Stimulated activated CD8-positive, alpha-beta memory T cell treated with anti-CD3 and anti-CD28 coated beads, Interleukin-4, amount 100 ng/mL, for 24 hours (primary cell): Measurements from ENCODE around the gene SLITRK3.
"Not testable (repeated sequence)": the region's sequence is repeated elsewhere in the genome, so short reads cannot be mapped to it uniquely, and the experiment has no call there.

ENCODE experiments used
- DNase-seq: peaks from one replicate; pipeline ENCODE4 v3.0.0-alpha.2; 2020; ENCODE audit warnings: low read depth

Gene SLITRK3

GRCh38 chr3:165191491-165191890 lies 4.7 kb downstream of the SLITRK3 start:
- DNase-seq: no peak

DNA sequence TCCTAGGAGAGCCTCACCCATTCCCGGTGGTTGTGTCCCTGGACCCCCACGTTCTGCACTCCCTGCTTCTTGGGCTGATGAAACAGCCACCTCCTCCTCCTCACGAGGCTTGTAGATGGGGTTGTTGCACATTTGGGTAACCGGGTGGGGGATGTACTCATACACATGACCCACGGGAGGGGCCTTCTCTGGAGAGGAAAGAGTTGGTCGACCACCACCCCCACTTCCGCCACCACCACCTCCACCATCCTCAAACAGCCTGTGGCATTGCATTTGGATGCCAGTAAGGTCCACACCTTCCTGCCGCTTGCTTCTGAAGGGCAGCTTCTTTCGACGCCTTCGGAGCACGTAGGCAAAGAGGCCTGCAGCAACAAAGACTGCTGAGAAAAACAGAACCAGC lies 7.7 kb downstream of the SLITRK3 start:
- DNase-seq: no peak

DNA sequence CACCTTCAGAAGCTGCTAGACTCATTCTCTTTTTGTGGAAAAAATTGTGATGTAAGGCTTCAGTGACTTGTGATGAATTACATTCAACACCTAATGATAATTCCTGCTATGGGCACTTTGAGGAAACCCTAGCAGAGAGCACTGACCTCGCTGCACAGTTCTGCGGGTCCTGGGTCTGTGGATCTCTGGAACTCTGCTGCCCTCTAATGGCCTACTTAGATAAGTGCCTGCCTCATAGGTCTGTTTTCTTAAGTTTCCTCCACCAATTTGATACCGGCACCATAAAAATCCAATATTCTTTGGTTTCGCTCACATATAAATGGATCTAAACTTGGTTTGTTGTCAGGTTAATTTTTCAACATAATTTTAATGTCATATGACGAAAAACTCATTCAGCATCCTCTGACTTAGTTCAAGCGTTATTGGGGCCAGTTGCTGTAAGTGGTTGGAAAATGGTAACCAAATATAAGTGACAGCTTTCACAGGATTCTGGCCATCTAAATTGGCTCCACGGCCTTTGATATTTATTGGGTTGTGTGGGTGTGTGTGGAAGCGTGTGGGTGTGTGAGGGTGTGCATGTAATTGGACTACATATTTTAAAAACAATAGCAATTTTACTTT lies 10.4 kb downstream of the SLITRK3 start:
- no peak for DNase-seq

- DNase-seq: no peak
Observed at GRCh38 chr3:165181556-165181955, 14.6 kb downstream of the SLITRK3 start.

DNA sequence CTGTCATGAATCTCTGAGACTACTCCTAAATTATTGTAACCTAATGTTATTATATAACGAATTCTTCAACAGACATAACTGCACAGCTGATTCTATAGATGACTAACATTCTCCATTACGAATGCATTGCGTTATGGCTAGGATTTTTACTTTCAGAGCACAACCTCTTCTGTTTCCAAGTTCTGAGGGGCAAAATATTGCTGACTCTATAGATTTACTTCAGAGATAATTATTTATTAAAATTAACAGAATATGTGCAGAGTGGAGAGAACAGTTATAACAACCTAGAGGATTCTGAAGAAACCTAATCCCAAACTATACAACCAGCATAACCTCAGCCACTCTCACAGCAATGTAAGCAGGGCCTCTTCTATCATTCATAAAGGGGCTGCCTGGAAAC lies 25.9 kb downstream of the SLITRK3 start:
- DNase-seq: no peak

- DNase-seq: no peak
Observed at GRCh38 chr3:165169368-165169767, 26.8 kb downstream of the SLITRK3 start.

- no peak for DNase-seq
Observed at GRCh38 chr3:165162883-165163282, 33.3 kb downstream of the SLITRK3 start.

- DNase-seq: no peak
Observed at GRCh38 chr3:165159760-165160421, 36.3 kb downstream of the SLITRK3 start.

GRCh38 chr3:165158011-165158410 lies 38.2 kb downstream of the SLITRK3 start:
- no peak for DNase-seq

GRCh38 chr3:165156757-165157420 lies 39.3 kb downstream of the SLITRK3 start:
- DNase-seq: no peak

DNA sequence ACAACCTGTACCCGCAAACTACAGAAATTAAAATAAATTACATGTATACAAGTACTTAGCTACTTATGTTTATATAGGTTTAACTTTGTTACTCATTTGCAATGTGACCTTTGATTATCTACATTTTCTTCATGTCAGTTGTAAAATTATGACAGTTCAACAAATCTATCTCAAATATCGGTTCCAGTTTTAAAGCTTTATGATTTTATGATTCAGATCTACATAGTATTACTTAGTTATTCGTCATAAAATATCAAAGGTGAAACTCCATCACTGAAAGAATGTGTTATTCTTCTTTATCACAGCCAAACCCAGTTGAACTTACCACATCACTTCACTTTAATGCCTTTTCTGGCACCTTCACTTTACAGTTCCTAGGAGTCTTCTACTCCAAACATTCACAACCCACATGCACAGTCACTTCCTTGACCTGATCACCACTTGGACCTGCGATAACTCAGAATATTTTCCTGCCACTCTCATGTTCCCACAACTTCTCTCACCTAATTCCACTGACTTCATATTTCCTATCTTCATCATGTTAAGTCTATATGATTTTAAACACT lies 47.2 kb downstream of the SLITRK3 start:
- no peak for DNase-seq

DNA sequence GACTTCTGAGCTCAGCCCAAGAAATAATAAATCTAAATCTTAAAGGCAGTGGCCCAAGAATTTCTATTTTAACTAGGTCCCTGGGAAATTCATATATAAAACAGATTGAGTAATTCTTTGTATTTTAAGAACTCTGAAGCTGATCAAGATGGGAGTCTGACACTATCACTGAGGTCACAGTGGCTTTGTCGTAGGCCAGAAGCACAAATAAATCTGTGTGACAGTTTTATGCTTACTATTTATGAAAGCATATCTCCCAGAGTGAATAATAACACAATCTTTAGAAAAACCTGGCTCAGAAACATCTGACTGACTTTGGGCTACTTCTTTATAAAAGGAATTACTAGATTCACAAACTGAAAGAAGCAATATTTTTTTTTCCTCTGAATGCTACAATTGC lies 51.9 kb downstream of the SLITRK3 start:
- DNase-seq: no peak

DNA sequence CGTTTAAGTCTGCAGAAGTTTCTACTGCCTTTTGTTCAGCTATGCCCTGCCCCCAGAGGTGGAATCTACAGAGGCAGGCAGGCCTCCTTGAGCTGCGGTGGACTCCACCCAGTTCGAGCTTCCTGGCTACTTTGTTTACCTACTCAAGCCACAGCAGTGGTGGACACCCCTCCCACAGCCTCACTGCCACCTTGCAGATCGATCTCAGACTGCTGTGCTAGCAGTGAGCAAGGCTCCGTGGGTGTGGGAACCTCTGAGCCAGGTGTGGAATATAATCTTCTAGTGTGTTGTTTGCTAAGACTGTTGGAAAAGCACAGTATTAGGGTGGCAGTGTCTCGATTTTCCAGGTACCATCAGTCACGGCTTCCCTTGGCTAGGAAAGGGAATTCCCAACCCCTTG lies 56.3 kb downstream of the SLITRK3 start:
- not testable (repeated sequence) for DNase-seq
